Activated CD4-positive, alpha-beta T cell treated with anti-CD3 and anti-CD28 coated beads for 24 hours (primary cell): ENCODE measurements around the gene STX4.

Source experiments
- DNase-seq, 2 donors: peaks; one replicate each; pipeline ENCODE4 v3.0.0-alpha.2; 2020; ENCODE audit warnings: low read depth in 2 of 2

Gene STX4

DNA sequence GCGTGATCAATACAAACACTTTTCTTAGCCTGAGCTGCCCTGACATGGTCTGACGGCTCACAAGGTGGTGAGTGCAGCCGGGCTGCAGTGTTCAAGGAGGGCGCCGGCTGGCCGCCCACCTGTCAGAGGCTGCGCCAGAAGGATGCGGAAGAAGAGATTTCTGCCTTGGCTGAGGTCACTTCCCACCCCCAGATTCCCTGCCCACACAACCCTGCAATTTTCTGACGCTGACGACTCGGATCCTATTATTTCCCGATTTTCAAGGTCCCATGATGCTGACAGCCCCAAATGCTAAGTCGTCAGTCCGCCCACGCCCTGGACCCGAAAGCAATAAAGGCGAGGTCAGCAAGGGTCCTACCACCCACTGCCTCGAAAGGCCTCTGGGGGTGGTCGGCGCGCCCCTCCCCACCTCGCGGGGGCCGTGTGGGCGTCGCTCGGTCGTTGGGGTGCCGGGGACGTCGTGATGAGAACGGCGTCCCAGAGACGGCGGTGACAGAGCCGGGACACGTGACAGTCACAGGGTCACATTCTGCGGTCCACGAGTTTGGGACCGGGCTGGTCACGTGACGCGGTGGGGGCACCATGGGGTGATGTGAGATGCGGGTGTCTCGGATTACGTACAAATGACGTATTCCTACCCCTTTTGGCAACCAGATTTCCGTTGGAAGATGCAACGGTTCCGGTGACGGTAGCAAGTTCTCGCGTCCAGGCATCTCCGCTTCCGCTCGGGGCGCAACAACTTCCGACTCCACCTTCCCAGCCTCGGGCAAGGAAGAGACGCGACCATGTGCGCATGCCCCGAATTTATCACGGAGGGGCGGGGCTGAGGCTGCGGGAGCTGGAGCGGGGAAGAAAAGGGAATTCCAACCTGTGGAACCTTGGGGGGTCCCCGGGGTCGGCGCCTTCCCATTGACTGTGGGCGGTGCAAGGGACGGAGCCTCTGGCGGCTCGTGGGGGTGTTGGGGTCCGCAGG is at the start of gene STX4:
Gene STX4 (plus strand): TSS at position 823 of the 973 bp plus-strand sequence. CDS start 248 bp downstream, outside the sequence.
- DNase-seq = peak; percentile 93 to 96

- no peak for DNase-seq
These were observed 49.3 kb upstream of the STX4 start for GRCh38 chr16:30983898-30984610.

- DNase-seq = peak; percentile 79 to 85
These were observed 48.5 kb upstream of the STX4 start, which contains the start of gene HSD3B7 for GRCh38 chr16:30984669-30985400. HSD3B7 (plus strand) TSS chr16:30985207; CDS start chr16:30985659, 452 bp downstream.

DNA sequence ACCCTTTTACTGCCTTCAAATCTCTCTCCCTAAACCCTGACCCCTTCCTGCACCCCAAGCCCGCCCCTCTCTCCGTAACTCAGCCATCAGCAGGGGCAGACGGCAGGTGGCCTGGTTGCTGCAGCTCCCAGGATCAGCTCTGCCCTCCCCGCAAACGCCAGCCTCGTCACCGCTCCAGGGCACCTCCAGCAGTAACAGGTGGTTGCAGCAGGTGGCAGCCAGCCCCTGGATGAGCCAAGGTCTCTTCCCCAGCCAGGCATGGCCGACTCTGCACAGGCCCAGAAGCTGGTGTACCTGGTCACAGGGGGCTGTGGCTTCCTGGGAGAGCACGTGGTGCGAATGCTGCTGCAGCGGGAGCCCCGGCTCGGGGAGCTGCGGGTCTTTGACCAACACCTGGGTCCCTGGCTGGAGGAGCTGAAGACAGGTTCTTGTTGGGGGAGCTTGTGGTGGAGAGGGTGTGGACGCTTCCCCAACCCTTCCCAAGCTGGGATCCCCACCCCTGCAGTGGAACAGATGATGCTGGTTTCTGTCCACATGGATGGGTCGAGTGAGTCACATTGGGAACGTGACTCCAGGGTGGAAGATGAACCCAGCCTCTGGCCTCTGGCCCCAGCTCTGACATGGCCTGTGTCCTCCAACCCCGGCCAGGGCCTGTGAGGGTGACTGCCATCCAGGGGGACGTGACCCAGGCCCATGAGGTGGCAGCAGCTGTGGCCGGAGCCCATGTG is 47.8 kb upstream of the STX4 start:
- DNase-seq = no peak

DNA sequence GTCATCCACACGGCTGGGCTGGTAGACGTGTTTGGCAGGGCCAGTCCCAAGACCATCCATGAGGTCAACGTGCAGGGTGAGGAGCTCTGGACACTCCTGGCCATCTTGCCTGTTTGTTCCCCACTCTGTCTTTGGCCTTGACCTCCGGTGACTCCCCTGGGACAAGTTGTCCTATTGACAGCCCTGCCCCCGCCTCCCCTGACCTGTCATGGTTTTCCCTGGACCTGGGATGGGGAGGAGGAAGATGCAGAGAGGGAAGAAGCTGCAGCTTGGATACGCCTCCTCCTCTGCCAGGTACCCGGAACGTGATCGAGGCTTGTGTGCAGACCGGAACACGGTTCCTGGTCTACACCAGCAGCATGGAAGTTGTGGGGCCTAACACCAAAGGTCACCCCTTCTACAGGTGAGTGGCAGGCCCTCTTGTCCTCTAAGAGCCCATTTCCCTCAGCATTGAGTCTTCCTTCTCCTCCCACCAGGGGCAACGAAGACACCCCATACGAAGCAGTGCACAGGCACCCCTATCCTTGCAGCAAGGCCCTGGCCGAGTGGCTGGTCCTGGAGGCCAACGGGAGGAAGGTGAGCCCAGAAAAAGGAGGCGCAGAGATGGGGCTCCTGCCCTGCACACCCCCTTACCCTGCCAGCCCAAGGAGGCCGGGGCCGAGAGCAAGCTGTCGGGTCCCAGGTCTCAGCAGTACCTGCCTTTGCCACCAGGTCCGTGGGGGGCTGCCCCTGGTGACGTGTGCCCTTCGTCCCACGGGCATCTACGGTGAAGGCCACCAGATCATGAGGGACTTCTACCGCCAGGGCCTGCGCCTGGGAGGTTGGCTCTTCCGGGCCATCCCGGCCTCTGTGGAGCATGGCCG is 47.0 kb upstream of the STX4 start:
- DNase-seq = no peak

DNA sequence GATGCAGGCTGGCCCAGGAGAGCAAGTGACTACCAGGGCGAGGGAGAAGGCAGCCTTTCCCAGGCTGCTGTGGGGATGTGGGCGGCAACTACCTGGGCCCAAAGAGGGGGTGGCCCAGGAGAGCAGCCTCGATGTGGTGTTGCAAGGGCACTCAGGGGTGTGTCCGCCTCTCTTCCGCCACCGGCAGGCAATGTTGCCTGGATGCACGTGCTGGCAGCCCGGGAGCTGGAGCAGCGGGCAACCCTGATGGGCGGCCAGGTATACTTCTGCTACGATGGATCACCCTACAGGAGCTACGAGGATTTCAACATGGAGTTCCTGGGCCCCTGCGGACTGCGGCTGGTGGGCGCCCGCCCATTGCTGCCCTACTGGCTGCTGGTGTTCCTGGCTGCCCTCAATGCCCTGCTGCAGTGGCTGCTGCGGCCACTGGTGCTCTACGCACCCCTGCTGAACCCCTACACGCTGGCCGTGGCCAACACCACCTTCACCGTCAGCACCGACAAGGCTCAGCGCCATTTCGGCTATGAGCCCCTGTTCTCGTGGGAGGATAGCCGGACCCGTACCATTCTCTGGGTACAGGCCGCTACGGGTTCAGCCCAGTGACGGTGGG is 45.7 kb upstream of the STX4 start:
- no peak for DNase-seq

DNA sequence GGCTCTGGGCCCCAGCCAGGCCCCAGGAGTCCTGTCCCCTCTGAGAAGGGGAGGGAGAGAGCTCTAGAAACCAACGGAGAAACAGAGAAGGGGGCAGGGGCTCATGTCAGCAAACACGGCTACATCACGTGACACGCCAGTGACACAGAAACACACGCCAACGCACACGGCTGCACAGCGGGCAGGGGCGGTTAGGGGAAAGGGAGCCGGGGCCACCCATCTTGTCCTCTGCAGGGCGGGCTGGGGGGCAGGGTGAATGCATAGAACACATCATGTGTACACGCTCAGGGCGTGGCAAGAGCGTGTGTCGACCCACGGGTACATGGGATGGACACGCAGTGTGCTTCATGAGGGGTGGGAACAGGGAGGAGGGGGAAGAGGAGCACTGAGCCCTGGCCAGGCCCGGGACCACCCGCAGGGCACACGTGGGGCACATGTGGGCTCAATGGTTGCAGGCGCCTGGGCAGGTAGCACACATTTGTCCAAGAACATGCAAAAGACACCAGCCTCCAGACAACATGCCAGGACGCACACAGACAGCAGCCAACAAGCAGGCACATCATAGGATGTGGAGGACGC is 43.8 kb upstream of the STX4 start:
- DNase-seq = no peak

DNA sequence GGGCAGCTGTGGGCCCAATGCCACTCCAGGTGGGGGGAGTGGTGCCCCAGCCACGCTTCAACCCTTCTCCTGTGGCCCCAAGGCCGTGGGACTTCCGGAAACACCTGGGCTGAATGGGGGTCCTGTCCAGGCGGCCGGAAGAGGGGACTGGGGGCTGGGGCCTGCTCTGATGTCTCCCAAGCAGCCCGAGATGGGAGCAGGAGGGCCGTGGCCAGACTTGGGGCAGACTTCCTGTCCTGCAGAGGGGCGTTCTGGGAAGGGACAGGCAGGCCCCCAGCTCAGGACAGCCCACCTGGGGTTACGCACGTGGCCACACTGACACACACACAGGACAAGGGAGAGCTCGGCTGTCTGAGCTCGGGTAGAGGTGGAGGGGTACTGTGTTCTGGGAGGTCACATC is 43.3 kb upstream of the STX4 start:
- no peak for DNase-seq

- no peak for DNase-seq
These were observed 42.3 kb upstream of the STX4 start for GRCh38 chr16:30991052-30991451.

GRCh38 chr16:30992276-30992780 is 41.0 kb upstream of the STX4 start:
- no peak for DNase-seq

DNA sequence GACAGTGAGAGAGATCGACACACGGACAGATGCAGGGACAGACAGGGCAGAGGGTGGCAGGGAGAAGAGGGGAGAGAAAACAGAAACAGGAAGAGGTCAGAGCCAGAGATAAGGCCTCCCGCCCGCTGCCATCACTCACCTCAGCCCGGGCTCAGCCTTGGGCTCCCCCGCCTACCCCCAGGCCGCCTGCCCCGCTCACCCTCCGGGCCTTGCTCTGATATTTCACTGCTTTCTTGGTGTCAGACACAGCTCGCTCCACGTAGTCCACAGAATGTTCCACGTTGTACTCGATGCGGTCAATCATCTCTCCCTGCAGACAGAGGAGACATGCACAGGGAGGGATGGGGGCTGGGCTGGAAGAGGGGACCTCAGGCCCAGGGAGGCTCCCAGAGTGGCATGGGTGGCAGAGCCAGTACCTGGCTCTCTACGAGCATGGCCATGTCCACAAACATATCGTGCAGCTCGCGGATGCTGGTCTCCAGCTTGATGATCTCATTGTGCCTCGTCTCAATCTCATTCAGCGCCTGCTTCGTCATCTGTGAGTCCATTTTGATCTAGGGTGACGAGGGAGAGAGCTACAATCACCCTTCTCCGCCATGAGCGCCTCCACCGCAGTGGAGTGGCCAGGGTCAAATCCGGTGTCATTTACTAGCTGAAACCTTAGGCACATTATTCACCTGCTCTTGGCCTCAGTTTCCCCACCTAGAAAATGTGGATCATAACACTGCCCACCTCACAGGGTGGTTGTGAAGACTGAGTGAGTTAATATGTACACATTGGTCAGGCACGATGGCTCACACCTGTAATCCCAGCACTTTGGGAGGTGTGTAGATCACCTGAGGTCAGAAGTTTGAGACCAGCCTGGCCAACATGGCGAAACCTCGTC is 40.2 kb upstream of the STX4 start:
- DNase-seq = no peak

- DNase-seq = no peak
These were observed 37.4 kb upstream of the STX4 start for GRCh38 chr16:30995927-30996323.

GRCh38 chr16:30996324-30996984 is 36.9 kb upstream of the STX4 start:
- DNase-seq = no peak

GRCh38 chr16:30996985-30997724 is 36.2 kb upstream of the STX4 start:
- DNase-seq = peak; percentile 80 to 83

DNA sequence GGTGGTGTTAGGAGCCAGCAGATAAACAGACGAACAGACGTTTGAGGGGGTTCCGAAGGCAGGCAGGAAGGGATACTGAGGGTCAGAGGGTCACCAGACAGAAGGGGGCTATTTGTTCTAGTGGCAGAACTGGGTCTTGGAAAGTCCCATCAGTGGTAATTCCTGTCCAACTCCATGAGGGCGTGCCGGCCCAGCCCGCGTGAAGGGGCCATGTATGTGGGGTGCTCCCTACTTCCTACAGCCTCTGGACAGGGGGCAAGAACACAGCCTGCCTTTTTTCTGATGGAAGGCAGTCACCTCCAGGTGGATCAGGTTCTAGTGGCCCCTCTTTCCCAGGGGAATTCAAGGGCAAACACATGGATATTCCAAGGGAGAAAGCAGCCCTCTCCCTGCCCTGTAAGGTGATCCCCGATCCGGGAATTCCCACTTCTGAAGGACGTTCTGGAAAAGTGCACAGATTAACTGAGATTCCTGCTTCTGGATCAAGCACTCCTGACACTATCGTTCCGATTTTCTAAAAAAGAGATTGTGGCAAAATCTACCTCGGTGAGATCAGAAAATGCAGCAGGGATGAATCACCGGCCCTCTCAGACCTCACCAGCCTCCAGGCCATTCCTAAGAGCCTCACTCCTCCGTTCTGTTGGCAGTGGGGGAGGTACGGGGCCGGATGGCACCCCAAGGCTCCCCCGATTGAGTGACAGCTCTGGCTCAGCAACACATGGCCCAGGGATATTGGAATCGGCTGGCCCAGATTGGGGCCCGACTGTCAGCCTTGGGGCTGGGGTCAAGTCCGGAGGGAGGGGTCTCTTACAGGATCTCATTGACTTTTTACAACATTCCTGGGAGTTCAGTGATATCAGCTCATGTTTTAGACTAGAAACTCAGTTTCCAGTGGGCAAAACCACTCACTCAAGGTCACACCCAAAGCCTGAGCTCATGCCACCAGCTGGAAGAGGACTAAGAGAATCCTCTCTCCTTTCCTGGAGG is 35.3 kb upstream of the STX4 start:
- DNase-seq = no peak
